AG09319 (cell line): Measurements from ENCODE around the gene C16orf90.

ENCODE experiments used
- DNase-seq: peaks from one replicate; pipeline ENCODE4 v3.0.0-alpha.2; 2010; ENCODE audit warnings: low read depth; ENCODE audit errors: extremely low read depth
- TF ChIP-seq, protein P1 (sequence below): IDR thresholded peaks from 2 replicates; pipeline ENCODE4 v1.5.1; 2011; ENCODE audit warnings: low read depth, mild to moderate bottlenecking, inconsistent platforms, low read length, moderate library complexity

The C16orf90 gene

GRCh38 chr16:3498988-3499387, 3.7 kb upstream of the C16orf90 start:
- TF ChIP-seq, protein P1, sequence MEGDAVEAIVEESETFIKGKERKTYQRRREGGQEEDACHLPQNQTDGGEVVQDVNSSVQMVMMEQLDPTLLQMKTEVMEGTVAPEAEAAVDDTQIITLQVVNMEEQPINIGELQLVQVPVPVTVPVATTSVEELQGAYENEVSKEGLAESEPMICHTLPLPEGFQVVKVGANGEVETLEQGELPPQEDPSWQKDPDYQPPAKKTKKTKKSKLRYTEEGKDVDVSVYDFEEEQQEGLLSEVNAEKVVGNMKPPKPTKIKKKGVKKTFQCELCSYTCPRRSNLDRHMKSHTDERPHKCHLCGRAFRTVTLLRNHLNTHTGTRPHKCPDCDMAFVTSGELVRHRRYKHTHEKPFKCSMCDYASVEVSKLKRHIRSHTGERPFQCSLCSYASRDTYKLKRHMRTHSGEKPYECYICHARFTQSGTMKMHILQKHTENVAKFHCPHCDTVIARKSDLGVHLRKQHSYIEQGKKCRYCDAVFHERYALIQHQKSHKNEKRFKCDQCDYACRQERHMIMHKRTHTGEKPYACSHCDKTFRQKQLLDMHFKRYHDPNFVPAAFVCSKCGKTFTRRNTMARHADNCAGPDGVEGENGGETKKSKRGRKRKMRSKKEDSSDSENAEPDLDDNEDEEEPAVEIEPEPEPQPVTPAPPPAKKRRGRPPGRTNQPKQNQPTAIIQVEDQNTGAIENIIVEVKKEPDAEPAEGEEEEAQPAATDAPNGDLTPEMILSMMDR, result no peak
- DNase-seq, result no peak

DNA sequence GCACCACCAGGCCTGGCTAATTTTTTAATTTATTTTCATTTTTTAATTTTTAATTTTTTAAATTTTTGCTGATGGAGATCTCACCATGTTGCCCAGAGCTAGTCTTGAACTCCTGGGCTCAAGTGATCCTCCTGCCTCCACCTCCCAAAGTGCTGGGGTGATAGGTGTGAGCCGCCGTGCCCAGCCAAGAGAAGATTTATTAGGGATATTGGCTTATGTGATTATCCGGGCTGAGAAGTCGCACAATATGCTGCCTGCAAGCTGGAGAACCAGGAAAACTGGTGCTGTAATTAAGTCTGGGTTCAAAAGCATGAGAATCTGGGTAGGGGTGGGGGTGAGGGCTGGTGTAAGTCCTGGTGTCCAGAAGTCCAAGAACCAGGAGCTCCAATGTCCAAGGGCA, 2.5 kb upstream of the C16orf90 start:
- TF ChIP-seq, protein P1, result no peak
- DNase-seq, result no peak

DNA sequence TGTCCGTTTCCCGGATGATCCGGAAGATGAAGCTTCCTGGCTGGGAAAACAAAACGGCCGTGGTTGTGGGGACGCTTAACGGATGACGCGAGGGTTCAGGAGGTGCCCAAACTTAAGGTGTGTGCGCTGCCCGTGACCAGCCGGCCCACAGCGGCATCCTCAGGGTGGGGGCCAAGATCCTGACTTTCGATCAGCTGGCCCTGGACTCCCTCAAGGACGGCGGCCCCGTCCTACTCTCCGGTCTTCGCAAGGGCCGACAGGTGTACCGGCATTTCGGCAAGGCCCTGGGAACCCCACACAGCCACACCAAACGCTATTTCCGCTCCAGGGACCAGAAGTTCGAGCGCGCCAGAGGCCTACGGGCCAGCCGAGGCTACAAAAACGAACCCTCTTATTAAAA, 1.1 kb upstream of the C16orf90 start:
- TF ChIP-seq, protein P1, result no peak
- DNase-seq, result no peak

GRCh38 chr16:3494386-3494973, 809 bp downstream of the C16orf90 start:
- TF ChIP-seq, protein P1, result no peak
- DNase-seq, result no peak

- DNase-seq, result no peak
- TF ChIP-seq, protein P1, result no peak
Observed at GRCh38 chr16:3492356-3492755, 2.9 kb downstream of the C16orf90 start.

GRCh38 chr16:3490911-3491629, 4.2 kb downstream of the C16orf90 start:
- no peak for DNase-seq

GRCh38 chr16:3488801-3489200, 6.5 kb downstream of the C16orf90 start:
- DNase-seq, result no peak
- TF ChIP-seq, protein P1, result no peak

More at GRCh38 chr16:3490911-3491629, 4.2 kb downstream of the C16orf90 start:
- TF ChIP-seq, protein P1, result no peak
